GM12873 (cell line): ENCODE results near the gene TPM3.

Experiments used
- TF ChIP-seq, protein P1 (sequence below): IDR thresholded peaks from 2 replicates; pipeline ENCODE4 v1.5.1; 2012; ENCODE audit warnings: low read depth, mild to moderate bottlenecking, moderate library complexity, low read length, control low read depth; ENCODE audit not compliant: insufficient read depth; ENCODE audit errors: missing control alignments

The TPM3 gene

DNA sequence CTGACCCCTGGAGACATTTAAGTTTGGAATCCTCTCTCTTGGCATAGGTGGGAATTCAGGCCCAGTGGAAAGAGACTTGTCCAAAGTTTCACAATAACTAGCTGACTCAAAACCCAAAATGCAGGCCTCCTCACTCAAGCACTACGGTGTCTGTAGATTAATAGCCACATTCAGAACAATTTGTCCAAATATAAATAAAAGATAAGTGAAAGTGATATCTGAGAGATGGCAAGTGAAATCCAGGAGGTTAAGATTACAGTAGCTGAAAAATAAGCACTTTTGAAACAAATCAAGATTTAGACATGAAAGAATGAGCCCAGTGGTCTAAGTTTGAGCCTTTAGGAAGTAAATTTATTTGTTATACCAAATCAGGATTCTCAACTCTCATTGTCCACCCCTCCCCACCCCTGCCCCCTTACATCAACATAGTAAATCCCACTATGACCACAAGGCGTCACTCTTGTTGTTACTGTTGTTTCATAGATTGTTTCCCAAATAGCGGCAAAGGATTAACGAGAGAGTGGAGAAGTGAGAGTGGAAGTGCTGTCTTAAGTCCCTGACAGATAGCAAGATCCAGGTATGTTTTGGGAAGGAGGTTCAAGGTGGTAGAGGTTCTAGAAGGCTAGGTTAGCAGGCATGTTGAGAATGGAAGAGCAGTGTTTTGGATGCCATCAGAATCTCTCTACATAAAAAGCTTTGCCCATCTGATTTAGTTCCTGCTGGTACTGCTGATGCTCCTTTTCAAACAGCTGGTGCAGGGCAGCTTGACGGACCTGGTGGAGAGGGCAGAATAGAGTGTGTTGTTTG, 7.1 kb upstream of the TPM3 start:
- TF ChIP-seq, protein P1, sequence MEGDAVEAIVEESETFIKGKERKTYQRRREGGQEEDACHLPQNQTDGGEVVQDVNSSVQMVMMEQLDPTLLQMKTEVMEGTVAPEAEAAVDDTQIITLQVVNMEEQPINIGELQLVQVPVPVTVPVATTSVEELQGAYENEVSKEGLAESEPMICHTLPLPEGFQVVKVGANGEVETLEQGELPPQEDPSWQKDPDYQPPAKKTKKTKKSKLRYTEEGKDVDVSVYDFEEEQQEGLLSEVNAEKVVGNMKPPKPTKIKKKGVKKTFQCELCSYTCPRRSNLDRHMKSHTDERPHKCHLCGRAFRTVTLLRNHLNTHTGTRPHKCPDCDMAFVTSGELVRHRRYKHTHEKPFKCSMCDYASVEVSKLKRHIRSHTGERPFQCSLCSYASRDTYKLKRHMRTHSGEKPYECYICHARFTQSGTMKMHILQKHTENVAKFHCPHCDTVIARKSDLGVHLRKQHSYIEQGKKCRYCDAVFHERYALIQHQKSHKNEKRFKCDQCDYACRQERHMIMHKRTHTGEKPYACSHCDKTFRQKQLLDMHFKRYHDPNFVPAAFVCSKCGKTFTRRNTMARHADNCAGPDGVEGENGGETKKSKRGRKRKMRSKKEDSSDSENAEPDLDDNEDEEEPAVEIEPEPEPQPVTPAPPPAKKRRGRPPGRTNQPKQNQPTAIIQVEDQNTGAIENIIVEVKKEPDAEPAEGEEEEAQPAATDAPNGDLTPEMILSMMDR, result peak; percentile 58

DNA sequence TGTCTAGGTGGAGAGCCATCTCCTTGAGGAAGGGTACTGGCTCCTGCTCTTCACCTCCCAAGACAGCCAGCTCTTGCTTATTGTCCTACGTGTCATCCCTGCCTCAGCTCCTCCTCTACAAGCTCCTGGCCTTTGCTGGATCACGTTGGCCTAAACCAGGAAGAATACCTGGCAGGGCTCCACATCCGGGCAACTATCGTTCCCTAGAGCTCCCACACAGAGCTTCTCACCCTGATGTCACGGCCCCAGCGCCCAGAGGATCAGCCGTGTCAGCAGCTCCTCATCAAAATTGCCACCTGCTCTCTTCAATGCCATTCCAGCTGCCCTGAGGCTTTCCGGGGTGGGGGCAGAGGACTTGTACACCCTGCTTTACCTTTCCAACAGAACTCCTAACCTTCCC, 1.9 kb upstream of the TPM3 start:
- TF ChIP-seq, protein P1, result no peak

DNA sequence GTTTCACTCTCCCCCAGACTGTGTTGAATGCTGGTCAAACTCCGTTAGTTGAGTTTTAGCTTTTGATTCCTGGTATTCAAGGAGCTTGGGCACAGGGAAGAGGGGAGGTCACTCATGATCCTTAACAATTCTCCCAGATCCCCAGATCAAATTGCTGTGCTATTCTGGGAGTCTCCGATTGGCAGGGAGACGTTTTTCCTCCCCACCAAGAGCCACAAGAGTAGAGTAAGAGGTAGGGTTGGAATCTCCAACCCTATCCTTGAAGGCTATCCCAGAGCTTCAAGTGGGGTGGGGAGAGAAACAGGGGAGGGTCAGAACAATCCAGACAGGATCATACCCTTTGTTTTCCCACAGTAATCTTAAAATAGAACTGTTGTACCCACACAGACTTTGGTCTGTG, 576 bp upstream of the TPM3 start:
- TF ChIP-seq, protein P1, result no peak

DNA sequence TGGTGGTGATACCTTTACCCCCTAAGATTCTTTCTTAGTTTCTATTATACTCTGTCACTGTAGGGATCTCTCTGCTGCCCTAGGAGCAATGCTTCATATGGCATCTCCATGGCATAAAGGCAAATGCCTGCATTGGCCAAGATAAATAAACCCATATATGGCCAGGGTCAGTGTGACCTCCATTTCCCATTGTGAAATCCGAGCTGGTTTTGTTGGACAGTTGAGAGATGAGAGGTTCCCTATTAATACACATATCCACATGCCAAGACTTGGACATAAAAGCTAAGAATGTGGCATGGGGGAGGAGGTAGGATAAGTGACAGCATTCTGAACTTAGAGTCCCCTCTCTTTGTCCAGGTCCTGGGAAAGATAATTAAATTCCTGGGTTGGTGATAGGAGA, 1.4 kb downstream of the TPM3 start:
- TF ChIP-seq, protein P1, result no peak

DNA sequence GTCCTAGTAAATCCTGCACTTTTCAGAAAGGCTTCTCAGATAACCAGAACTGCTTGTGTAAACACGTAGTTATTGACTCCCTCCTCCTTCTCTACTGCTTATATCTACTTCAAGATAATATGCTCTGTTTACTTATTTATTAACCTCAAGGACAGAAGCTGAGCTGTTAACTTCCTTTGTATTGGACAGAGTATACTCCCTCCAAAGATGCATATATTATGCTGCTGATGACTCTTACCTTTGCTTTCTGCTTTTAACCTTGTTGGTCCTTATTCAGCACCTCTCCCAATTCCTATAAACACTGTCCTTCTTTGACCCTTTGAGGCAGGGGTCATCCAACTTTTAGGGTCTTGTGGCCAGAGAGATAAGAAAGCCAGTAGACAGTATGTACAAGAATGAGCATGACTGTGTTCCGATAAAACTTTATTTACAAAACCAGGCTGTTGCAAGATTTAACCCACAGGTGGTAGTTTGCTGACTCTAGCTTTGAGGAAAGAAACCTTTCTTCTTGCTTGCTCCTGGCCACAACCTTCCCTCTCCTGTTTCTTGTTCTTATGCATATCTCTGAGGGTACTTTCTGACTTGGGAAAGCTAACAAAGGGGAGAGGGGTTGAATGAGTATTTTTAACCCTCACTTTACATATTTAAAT, 4.9 kb downstream of the TPM3 start:
- TF ChIP-seq, protein P1, result no peak

DNA sequence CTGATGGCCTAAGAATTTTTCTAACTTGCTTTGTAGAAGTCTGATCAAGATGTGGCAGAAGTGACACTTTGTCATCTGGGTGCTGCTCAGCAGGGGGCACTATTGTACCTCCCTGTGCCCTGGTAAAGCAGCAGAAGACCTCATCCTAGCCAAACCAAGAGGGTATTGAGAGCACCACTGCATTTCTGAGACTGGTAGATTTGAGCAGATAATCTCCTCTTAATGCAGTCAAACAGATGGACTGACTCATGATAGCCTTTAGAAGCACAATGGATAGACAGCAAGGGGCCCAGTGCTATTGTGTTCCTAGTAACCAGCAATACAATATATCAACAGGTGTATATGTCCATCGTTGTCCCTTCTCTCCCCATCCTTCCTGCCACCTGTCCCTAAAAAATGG, 5.7 kb downstream of the TPM3 start:
- TF ChIP-seq, protein P1, result peak; percentile 81

DNA sequence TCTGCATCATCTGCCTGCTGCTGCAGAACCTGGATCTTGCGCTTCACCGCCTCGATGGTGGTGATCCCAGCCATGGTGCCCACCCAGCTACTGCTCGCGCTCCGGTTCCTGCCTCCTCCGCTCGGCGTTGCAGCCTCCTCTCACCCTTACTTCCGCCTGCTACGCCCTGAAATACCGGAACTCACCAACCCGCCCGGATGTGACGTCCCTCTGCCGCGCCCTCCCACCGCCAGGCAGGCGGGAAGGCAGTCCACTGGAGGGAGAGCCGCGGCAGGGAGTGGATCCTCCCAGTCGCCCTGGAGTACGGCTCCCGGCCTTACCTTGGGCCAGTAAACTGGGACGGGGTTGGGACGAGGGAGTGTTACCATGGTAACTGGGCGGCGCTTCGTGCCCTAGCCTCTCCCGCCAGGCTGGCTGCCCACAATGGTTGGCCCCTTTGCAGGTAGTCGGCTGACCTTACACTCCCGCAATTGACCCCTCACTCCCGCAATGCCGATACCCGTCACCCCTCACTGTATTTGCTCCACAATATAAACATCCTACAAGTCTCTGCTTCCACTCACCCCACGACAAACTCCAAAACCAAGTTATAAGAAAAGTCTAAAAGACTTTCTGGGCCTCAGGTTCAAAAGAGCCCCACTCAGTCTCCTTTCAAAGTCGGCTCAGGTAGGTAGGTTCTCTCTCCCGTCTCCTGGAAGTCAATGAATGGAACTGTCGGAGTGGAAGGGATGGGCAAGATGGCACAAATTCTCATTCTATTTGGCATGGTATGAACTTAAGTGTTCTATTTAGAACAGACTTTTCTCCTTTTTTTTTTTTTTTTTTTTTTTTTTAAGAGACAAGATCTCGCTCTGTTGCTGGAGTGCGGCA, 8.6 kb downstream of the TPM3 start:
- TF ChIP-seq, protein P1, result no peak
